Kidney tubule cell (primary cell): Measurements from ENCODE around the gene RAB10.
A peak's percentile ranks its signal among the peaks of the same experiment; 100 is the strongest.
"Not testable (repeated sequence)": the region's sequence is repeated elsewhere in the genome, so short reads cannot be mapped to it uniquely, and the experiment has no call there.

Experiments used
- DNase-seq: peaks from one replicate; pipeline ENCODE4 v3.0.0-alpha.2; 2018; ENCODE audit warnings: low spot score

Gene RAB10

GRCh38 chr2:26161926-26162325, 128.0 kb downstream of the RAB10 start:
- DNase-seq = no peak

- DNase-seq = no peak
Measured at GRCh38 chr2:26162963-26163362, 129.1 kb downstream of the RAB10 start.

- no peak for DNase-seq
Measured at GRCh38 chr2:26164231-26164630, 130.3 kb downstream of the RAB10 start.

GRCh38 chr2:26164641-26165211, 130.8 kb downstream of the RAB10 start:
- DNase-seq = no peak

- DNase-seq = no peak
Measured at GRCh38 chr2:26165403-26165802, 131.5 kb downstream of the RAB10 start.

GRCh38 chr2:26166541-26166940, 132.7 kb downstream of the RAB10 start:
- DNase-seq = not testable (repeated sequence)

- DNase-seq = no peak
Measured at GRCh38 chr2:26168785-26169184, 134.9 kb downstream of the RAB10 start.

GRCh38 chr2:26169226-26169625, 135.3 kb downstream of the RAB10 start:
- DNase-seq = no peak

GRCh38 chr2:26169681-26170414, 136.0 kb downstream of the RAB10 start:
- no peak for DNase-seq

- DNase-seq = no peak
Measured at GRCh38 chr2:26170795-26171194, 136.9 kb downstream of the RAB10 start.

- no peak for DNase-seq
Measured at GRCh38 chr2:26172189-26172870, 138.4 kb downstream of the RAB10 start.

- DNase-seq = no peak
Measured at GRCh38 chr2:26172871-26173775, 139.2 kb downstream of the RAB10 start, which contains the start of gene GAREM2. Gene GAREM2, plus strand, starts transcription at chr2:26173088. Its CDS starts 133 bp downstream, at chr2:26173221.

GRCh38 chr2:26173776-26174482, 140.0 kb downstream of the RAB10 start:
- DNase-seq = no peak

GRCh38 chr2:26174691-26175465, 141.0 kb downstream of the RAB10 start:
- DNase-seq = no peak

GRCh38 chr2:26175466-26176278, 141.8 kb downstream of the RAB10 start:
- no peak for DNase-seq

GRCh38 chr2:26176279-26176615, 142.4 kb downstream of the RAB10 start:
- no peak for DNase-seq

- DNase-seq = no peak
Measured at GRCh38 chr2:26177122-26177521, 143.2 kb downstream of the RAB10 start.

GRCh38 chr2:26178246-26178645, 144.4 kb downstream of the RAB10 start:
- no peak for DNase-seq

- DNase-seq = peak; percentile 13
Measured at GRCh38 chr2:26178746-26179436, 145.0 kb downstream of the RAB10 start.
